H54 (cell line): ENCODE measurements around the gene VSTM2A.

ENCODE experiments used
- DNase-seq: peaks from one replicate; pipeline ENCODE4 v3.0.0; 2011; ENCODE audit warnings: low spot score, mixed read lengths; ENCODE audit not compliant: insufficient read length
- FAIRE-seq: peaks from 3 replicates; lab custom pipeline; 2011; peaks lifted over from hg19 to GRCh38; lab: Jason Lieb, UNC
- POLR2A ChIP-seq: IDR thresholded peaks from 2 replicates; pipeline ENCODE4 v1.6.1; 2011; ENCODE audit warnings: low read depth, mild to moderate bottlenecking, low read length

The VSTM2A gene

GRCh38 chr7:54560198-54560597 is 18.0 kb downstream of the VSTM2A start:
- DNase-seq (no peak), FAIRE-seq (no peak)
- no peak for TF ChIP-seq POLR2A

- no peak for DNase-seq
- FAIRE-seq, result no peak
- TF ChIP-seq POLR2A, result no peak
These were observed 18.5 kb downstream of the VSTM2A start for GRCh38 chr7:54560723-54561122.

GRCh38 chr7:54563329-54563916 is 21.2 kb downstream of the VSTM2A start:
- no peak for TF ChIP-seq POLR2A
- no peak for DNase-seq

GRCh38 chr7:54565432-54565831 is 23.3 kb downstream of the VSTM2A start:
- DNase-seq, result no peak
- FAIRE-seq, result no peak
- no peak for TF ChIP-seq POLR2A

More at GRCh38 chr7:54563329-54563916, 21.2 kb downstream of the VSTM2A start:
- FAIRE-seq, result no peak

GRCh38 chr7:54581511-54581910 is 39.3 kb downstream of the VSTM2A start:
- TF ChIP-seq POLR2A, result no peak
- FAIRE-seq (no peak), DNase-seq (no peak)

GRCh38 chr7:54591404-54592386 is 49.5 kb downstream of the VSTM2A start:
- DNase-seq (no peak), FAIRE-seq (no peak)
- no peak for TF ChIP-seq POLR2A

GRCh38 chr7:54596747-54597146 is 54.6 kb downstream of the VSTM2A start:
- no peak for DNase-seq
- TF ChIP-seq POLR2A, result no peak
- FAIRE-seq, result no peak

GRCh38 chr7:54615537-54615936 is 73.4 kb downstream of the VSTM2A start:
- TF ChIP-seq POLR2A, result no peak
- FAIRE-seq (no peak), DNase-seq (no peak)
